Myocyte (in vitro differentiated cells): ENCODE data around the gene SCLY. TPM values are rescaled to one million over a fixed set of nuclear protein-coding genes. Genes with fewer than 3 reads are reported as not detected.

Source experiments
- DNase-seq: peaks from one replicate; pipeline ENCODE4 v3.0.0-alpha.2; 2012; ENCODE audit warnings: low read depth
- total RNA-seq: library from RNA; depleted of rRNA; stranded (reverse); fragments of >200 nt; gene quantifications from 2 replicates; pipeline ENCODE4 v1.2.3, GENCODE V29; 2014

SCLY gene
- total RNA-seq, 1 donor from 2014 or later: 20.6 TPM

GRCh38 chr2:238069021-238069709, 8.4 kb downstream of the SCLY start:
- DNase-seq: no peak

- no peak for DNase-seq
Measured at GRCh38 chr2:238069877-238070276, 9.1 kb downstream of the SCLY start.

GRCh38 chr2:238075397-238075796, 14.6 kb downstream of the SCLY start:
- no peak for DNase-seq

DNA sequence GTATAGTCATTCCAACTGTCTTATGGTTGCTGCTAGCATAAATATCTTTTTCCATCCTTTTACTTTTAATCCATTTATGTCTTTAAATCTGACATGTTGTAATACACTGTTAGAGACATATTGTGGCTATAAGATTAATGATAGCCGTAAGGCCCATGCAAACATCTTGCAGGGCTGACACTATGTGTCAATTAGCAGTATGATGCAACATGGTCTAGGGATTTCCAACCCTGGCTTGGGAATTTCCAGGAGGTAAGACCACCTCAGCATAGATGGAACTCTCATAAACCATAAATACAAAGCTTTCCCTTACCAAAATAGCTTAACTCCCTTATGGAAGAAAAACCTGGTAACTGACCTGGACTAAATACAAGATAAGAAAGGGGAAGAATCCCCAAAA, 16.5 kb downstream of the SCLY start:
- no peak for DNase-seq

DNA sequence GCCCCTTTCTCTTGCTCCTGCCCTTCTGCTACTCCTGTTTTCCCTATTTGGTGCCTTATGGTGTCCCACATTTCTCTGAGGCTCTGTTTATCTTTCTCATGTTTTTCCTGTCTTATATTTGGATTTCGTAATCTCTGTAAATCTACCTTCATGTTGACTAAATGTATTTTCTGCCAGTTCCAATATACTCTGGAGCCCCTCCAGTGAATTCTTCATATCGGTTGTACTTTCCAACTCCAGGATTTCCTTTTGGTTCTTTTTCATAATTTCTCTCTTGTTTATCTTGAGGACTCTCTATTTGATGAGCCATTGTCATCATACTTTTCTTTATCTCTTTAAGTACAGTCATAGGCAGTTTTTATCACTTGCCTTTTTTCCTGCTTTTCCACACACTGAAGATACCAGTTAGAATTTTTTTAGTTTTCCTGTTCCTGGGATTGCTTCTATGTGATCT, 19.1 kb downstream of the SCLY start:
- no peak for DNase-seq

DNA sequence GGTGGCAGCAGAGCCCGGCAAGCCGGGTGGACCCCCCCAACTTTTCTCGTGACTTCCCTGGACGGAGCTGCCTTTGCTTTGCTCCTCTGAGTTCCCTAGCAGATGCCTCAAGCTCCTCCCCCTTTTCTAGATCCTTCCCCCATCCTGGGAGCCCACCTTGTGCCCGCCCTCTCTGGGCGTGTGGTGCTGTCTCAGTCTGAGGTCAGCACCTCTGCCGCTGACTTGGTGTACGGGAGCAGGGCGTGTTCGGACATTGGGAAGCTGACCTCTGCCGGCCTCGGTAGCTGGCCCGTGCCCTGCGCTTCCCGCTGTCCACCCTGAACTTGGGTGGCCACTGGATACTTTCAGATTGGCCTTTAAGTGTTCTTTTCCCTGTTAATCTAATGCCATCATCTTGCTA, 19.7 kb downstream of the SCLY start:
- no peak for DNase-seq

DNA sequence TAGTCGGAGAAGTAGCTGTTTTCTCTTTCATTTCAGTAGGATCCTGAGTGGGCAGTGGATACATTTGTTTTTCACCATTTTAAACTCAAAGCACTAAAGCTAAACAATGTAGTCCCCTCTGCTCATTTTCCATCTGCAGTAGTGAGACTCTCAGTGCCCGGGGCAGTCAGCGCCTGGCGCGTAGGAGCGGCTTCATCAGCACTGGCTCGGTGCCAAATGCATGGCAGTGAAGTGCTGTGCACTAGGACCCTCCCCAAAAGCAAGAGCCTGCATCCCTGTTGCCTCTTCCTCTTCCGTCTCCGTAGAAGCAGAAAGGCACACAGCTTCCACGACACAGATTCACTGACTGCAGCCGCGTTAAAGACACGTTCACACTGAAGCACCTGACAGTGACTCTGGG, 20.3 kb downstream of the SCLY start:
- no peak for DNase-seq

DNA sequence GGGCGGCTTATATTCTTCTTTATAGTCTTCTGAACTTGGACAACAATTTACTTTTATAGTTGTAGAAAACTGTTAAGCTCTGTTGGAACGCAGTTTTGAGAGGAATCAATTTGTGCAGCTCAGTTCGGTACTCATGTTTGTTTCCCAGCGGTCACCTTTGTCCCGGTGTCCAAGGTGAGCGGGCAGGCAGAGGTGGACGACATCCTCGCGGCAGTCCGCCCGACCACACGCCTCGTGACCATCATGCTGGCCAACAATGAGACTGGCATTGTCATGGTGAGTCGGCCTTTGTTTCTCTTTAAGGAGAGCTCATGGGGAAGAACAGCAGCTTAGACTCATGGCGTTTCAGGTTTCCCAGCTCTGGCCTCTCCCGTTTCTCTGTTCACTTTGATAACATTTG, 20.8 kb downstream of the SCLY start:
- DNase-seq: no peak

- no peak for DNase-seq
Measured at GRCh38 chr2:238082151-238082550, 21.4 kb downstream of the SCLY start.

GRCh38 chr2:238082827-238083226, 22.0 kb downstream of the SCLY start:
- no peak for DNase-seq

- no peak for DNase-seq
Measured at GRCh38 chr2:238083919-238084318, 23.1 kb downstream of the SCLY start.

- no peak for DNase-seq
Measured at GRCh38 chr2:238084761-238085160, 24.0 kb downstream of the SCLY start.

GRCh38 chr2:238085899-238086298, 25.1 kb downstream of the SCLY start:
- no peak for DNase-seq

- no peak for DNase-seq
Measured at GRCh38 chr2:238087211-238087610, 26.4 kb downstream of the SCLY start.

DNA sequence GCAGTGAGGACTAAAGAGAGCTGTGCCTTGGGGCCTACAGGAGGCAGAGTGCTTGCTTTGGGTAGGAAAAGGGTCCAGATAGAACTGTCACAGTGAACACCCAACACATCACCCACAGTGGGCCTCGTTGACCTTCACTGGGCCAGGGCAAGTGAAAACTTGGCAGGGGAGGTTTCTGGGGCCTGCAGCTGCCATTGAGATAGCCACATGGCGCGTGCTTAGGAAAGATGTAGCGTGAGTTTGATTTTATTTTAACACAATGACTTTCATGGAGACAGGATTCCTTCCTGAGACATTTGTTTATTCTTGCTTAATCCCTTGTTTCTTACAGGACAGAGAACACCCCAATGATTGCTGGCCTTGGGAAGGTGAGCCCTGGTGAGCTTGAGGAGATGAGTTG, 30.1 kb downstream of the SCLY start:
- DNase-seq: peak; percentile 7

DNA sequence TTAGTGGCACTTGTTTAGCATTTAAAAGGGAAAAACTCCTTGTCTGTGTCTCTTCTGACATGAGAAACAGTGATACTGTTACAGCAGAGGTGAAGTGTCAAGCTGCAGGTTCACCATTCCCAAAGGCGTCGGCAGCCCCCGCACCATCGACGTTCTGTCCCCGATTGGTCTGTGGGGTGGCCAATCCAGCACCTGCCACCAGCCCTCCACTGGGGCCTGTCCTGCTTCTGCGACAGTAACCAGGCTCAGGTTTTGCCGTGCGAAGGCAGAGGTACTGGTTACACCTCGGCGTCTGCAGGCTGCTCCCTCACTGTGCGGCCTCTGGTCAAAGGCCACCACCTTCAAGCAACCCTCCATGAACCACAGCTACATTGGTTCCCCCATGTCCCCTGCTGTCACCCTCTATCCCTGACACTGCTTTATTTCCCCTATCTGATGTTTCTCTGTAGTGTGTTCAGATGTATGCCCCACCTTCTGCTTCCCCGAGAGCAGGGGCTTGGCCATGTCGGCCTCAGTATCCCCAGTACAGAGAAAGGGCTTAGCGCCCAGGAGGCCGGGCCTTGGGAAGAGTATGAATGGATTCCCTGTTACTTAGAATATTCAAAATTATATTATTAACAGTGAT, 30.7 kb downstream of the SCLY start:
- no peak for DNase-seq

DNA sequence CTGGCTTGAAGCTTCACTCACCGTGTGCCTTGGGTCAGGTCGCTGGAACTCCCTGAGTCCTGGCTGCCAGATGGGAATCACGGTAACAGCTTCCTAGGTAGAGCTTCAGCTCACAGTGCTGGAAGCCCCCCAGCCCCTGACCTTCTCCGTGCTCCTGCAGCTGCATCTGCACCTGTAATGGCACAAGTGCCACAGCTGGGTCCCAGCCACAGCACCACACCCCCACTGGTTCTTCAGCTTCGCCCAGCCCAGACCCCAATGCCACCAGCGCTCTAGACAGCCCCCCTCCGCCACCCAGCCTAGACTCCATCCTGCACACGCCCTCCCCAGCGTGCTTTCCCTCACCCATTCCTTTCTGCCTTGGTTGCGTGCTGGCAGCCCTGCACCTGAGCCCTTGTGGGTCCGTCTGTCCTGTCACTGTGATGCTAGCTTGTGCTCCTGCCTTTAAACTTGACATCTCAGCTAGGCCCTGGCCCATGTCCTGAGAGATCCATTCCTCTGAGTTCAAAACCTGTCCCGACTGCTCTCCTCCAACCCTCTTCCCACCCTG, 31.8 kb downstream of the SCLY start:
- DNase-seq: no peak

- DNase-seq: no peak
Measured at GRCh38 chr2:238093181-238094140, 32.7 kb downstream of the SCLY start.

GRCh38 chr2:238094438-238095022, 33.7 kb downstream of the SCLY start:
- no peak for DNase-seq

DNA sequence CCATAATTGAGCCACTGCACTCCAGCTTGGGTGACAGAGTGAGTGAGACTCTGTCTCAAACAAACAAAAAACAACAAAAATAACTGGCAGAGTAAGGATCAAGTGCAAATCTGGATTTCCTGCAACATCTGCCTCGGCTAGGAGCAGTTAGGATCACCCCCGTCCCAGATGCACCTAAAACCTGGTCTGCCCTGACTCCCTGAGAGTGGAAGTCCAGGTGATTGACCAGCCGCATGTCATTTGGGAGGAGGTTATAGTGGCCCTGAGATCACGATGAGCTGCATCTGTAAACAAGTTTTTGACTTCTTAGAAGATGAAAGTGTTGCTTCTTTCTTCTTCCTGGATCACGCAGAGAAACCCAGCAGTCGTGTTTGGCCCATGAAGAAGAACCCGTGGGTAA, 34.3 kb downstream of the SCLY start:
- DNase-seq: no peak

GRCh38 chr2:238096311-238097011, 35.7 kb downstream of the SCLY start:
- DNase-seq: no peak
